ENCODE data around the gene SIRT4. TPM values are rescaled to one million over a fixed set of nuclear protein-coding genes. Genes with fewer than 3 reads are reported as not detected.

The SIRT4 gene
- total and polyA plus RNA-seq, 2 of the 4 experiments (the other 2 are of a cell fraction), result 0.87 to 2.0 TPM

- Histone ChIP-seq H2BK5ac (ENCODE audit: low read depth, low read length, poor library complexity, severe bottlenecking) (no peak overlapping the region), H3K18ac (ENCODE audit: low read depth, low read length) (no peak overlapping the region), H2AK9ac (replicated peaks; ENCODE audit: low read depth, low read length, poor library complexity) (no peak overlapping the region), H3K79me1 (ENCODE audit: low read depth in 1 of 2, low read length in 2 of 2) (no peaks in the 10 kb centered on the region), H3K9ac (ENCODE audit: low read depth, low read length) (no peak overlapping the region), H3K36me3 (ENCODE audit: control insufficient read depth, insufficient read depth, low read length) (no peaks in the 10 kb centered on the region), H2BK15ac (ENCODE audit: low read depth, low read length) (no peak overlapping the region), H3K56ac (ENCODE audit: extremely low read depth, insufficient read depth, low read length) (no peak overlapping the region), H3K14ac (replicated peaks; ENCODE audit: low read depth, low read length) (no peak overlapping the region), H4K5ac (ENCODE audit: low read depth, low read length) (no peak overlapping the region), H3K4me1 (ENCODE audit: control insufficient read depth, insufficient read depth, low read length) (no peaks in the 10 kb centered on the region), H3K9me3 (ENCODE audit: control insufficient read depth, insufficient read depth, low read length) (no peaks in the 10 kb centered on the region), H3K4ac (ENCODE audit: low read depth, low read length) (no peak overlapping the region), H2BK20ac (ENCODE audit: low read depth, low read length) (no peak overlapping the region), H4K20me1 (ENCODE audit: insufficient read depth, low read length) (no peaks in the 10 kb centered on the region), H3K9me1 (ENCODE audit: insufficient read depth, low read length) (0 out of 2 replicates have a peak, but pooled peaks cover 3% of the 10 kb centered on the region), H2BK120ac (ENCODE audit: low read depth, low read length) (no peak overlapping the region), H3K4me2 (ENCODE audit: low read depth, low read length) (no peak overlapping the region), H2AK5ac (ENCODE audit: low read depth, low read length) (no peak overlapping the region), H3K23ac (ENCODE audit: low read depth, low read length) (no peak overlapping the region), H3K27ac (ENCODE audit: insufficient read depth, low read length) (no peak overlapping the region), H3K27me3 (ENCODE audit: control insufficient read depth, insufficient read depth, low read length) (peaks cover 18% of the 10 kb centered on the region), H4K8ac (ENCODE audit: low read depth in 2 of 2, low read length in 2 of 2) (no peak overlapping the region), H3K4me3 (ENCODE audit: insufficient read depth, low read depth, low read length) (no peak overlapping the region), H2AFZ (replicated peaks; ENCODE audit: low read length, poor library complexity) (no peak overlapping the region), H4K91ac (ENCODE audit: insufficient read depth, low read depth, low read length) (no peak overlapping the region)
- dilution Hi-C loops (cut with HindIII; ENCODE audit: low sequenced_read_pairs, unreplicated experiment) (no loop called here), in situ Hi-C loops (cut with MboI; ENCODE audit: low sequenced_read_pairs) (no loop called here), intact Hi-C loops (cut with micrococcal nuclease) (no loop called here)
- 80% methylated on average over 1 of the region's 6 CpGs; no CpG with 5 or more reads in 1 of the 2 experiments for WGBS, 2 experiments (ENCODE audit: extremely low coverage in 2 of 2, insufficient read length in 1 of 2)
- TF ChIP-seq RCOR1 (IDR thresholded peaks at IDR 0.05; ENCODE audit: insufficient replicate concordance, low read length), result no peak
- TF ChIP-seq MAFK (IDR thresholded peaks at IDR 0.05; ENCODE audit: low read depth, low read length), result no peak
- no peak for TF ChIP-seq RFX5 (IDR thresholded peaks at IDR 0.05; ENCODE audit: low read depth, low read length)
- no peak for TF ChIP-seq MXI1 (IDR thresholded peaks at IDR 0.05; ENCODE audit: borderline replicate concordance, low read depth, low read length)
- TF ChIP-seq MAZ (IDR thresholded peaks at IDR 0.05; ENCODE audit: borderline replicate concordance, low read depth, low read length), result no peak
- DNase-seq (no peak), ATAC-seq (ENCODE audit: low read depth) (no peak)
- no TSS peak for BruUV-seq (replicated peaks)
- CTCF ChIA-PET, result interaction anchor here (0.5 kb wide), 1 partner anchor 109 kb away, joined by 5 read pairs; no protein-coding TSS in a partner anchor
- POLR2A ChIA-PET (ENCODE audit: unreplicated experiment), result interaction anchor here (0.6 kb wide), 1 partner anchor 144 kb away, joined by 6 read pairs; no protein-coding TSS in a partner anchor
These were observed 51.0 kb downstream of the SIRT4 start for GRCh38 chr12:120353136-120353535.
